Left hindlimb (tissue), 1 donor: ENCODE measurements around the gene HCN1.
"Not testable (repeated sequence)": the region's sequence is repeated elsewhere in the genome, so short reads cannot be mapped to it uniquely, and the experiment has no call there.

Experiments
- DNase-seq: peaks from one replicate; pipeline ENCODE4 v3.0.0-alpha.2; 2018

The HCN1 gene

GRCh38 chr5:45609661-45610060 is 86.5 kb downstream of the HCN1 start:
- no peak for DNase-seq

GRCh38 chr5:45604092-45604491 is 92.1 kb downstream of the HCN1 start:
- no peak for DNase-seq

GRCh38 chr5:45601424-45601823 is 94.8 kb downstream of the HCN1 start:
- DNase-seq = no peak

GRCh38 chr5:45596320-45596719 is 99.9 kb downstream of the HCN1 start:
- DNase-seq = no peak

GRCh38 chr5:45586001-45586400 is 110.2 kb downstream of the HCN1 start:
- DNase-seq = not testable (repeated sequence)

GRCh38 chr5:45578270-45578669 is 117.9 kb downstream of the HCN1 start:
- no peak for DNase-seq

GRCh38 chr5:45568813-45569212 is 127.4 kb downstream of the HCN1 start:
- DNase-seq = no peak

GRCh38 chr5:45542421-45542820 is 153.8 kb downstream of the HCN1 start:
- no peak for DNase-seq

GRCh38 chr5:45533663-45534062 is 162.5 kb downstream of the HCN1 start:
- DNase-seq = no peak

- no peak for DNase-seq
These were observed 163.2 kb downstream of the HCN1 start for GRCh38 chr5:45532826-45533624.

- no peak for DNase-seq
These were observed 175.1 kb downstream of the HCN1 start for GRCh38 chr5:45521067-45521466.

GRCh38 chr5:45512521-45512920 is 183.7 kb downstream of the HCN1 start:
- DNase-seq = no peak

- no peak for DNase-seq
These were observed 186.8 kb downstream of the HCN1 start for GRCh38 chr5:45509371-45509770.

GRCh38 chr5:45508135-45508534 is 188.0 kb downstream of the HCN1 start:
- no peak for DNase-seq

- peak; percentile 48 for DNase-seq
These were observed 189.0 kb downstream of the HCN1 start for GRCh38 chr5:45507178-45507577.

GRCh38 chr5:45499006-45499405 is 197.2 kb downstream of the HCN1 start:
- DNase-seq = not testable (repeated sequence)

- no peak for DNase-seq
These were observed 204.8 kb downstream of the HCN1 start for GRCh38 chr5:45491368-45491767.

GRCh38 chr5:45484781-45485180 is 211.4 kb downstream of the HCN1 start:
- DNase-seq = no peak

GRCh38 chr5:45454114-45454513 is 242.1 kb downstream of the HCN1 start:
- no peak for DNase-seq

- DNase-seq = not testable (repeated sequence)
These were observed 251.3 kb downstream of the HCN1 start for GRCh38 chr5:45444856-45445255.

GRCh38 chr5:45440466-45440865 is 255.7 kb downstream of the HCN1 start:
- DNase-seq = no peak

- DNase-seq = no peak
These were observed 258.4 kb downstream of the HCN1 start for GRCh38 chr5:45437752-45438151.

- DNase-seq = no peak
These were observed 278.7 kb downstream of the HCN1 start for GRCh38 chr5:45417285-45417998.
